Adrenal gland (tissue), 5 donors: ENCODE results near the gene TOM1L1.
A peak's percentile ranks its signal among the peaks of the same experiment; 100 is the strongest.

Source experiments
- CTCF ChIP-seq, 6 experiments: fragments of 450-650 bp in 4 of 6; fragments of 200-600 bp in 2 of 6; sonication (generic) in 1 of 6; IDR thresholded peaks; 1 replicate in 5 of 6; 2 replicates in 1 of 6; pipeline versions ENCODE4 v1.5.1 to v1.8.0; 2016 to 2021; ENCODE audit warnings: antibody characterized with exemption in 6 of 6, mild to moderate bottlenecking in 2 of 6, moderate library complexity in 1 of 6
- POLR2A ChIP-seq, 2 donors: fragments of 450-650 bp; IDR thresholded peaks; one replicate each; pipeline ENCODE4 v1.6.1; 2017; ENCODE audit warnings: antibody characterized with exemption in 2 of 2, mild to moderate bottlenecking in 2 of 2, moderate library complexity in 1 of 2
- donor health status: DM: no; HTN: no; CAD: no.

GRCh38 chr17:54900457-54901229 is at the start of gene TOM1L1:
- TF ChIP-seq CTCF (IDR thresholded peaks at IDR 0.05) (peak in 1 of 6 experiments; percentile 16), POLR2A (IDR thresholded peaks at IDR 0.05) (peak; percentile 30 to 59)
